HG03558 (cell line): ENCODE results near the gene PRKAA1.

Experiments used
- ATAC-seq: cut with Tn5 transposase; IDR thresholded peaks from one replicate; pipeline ENCODE4 v1.9.1; 2021; ENCODE audit warnings: moderate number of reproducible peaks; ENCODE audit not compliant: unreplicated experiment; ENCODE audit errors: extremely low read depth

The PRKAA1 gene

DNA sequence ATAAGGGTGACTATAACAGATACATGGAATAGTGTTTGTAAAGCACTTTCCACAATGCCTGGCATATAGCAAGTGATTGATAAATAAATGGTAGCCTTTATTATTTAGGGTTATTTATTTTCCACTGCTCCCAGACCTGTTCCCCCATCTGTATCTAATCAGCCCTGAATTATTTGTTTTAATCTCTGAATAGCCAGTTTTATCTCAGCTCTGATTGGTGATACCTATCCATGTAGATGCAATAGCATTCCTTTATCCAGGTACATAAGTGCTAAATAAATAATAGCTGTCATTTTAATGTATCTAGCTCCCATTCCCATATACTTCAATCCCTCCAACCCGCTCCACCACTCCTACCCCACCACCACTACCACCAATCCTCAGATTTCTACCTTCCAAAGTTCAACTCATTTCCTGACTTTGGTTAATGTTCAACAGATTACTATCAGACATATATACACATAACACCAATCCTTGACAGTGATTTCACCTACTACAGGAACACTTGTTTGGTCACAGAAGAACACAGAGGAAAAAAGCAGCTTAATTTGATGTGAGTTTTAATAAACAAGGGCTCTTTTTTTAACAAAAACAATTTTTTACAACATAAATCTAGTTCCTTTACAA, 14.0 kb downstream of the PRKAA1 start:
- no peak for ATAC-seq

- no peak for ATAC-seq
Measured at GRCh38 chr5:40781843-40782409, 16.2 kb downstream of the PRKAA1 start.

DNA sequence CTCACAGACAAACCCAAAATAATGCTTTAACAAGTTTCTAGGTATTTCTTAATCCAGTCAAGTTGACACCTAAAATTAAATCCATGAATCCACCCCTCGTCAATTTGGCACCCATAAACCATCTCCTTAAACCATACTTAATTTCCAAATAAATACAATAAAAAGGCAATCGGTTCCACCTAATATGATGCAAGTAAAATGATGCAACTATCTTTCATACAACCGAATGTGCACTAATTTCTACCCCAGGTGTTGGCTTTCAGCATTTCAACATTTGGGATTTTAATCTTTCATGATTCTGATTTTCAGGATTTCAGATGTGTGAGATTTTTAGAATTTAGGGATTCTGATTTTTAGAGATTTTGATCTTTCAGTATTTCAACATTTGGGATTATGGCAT, 17.3 kb downstream of the PRKAA1 start:
- no peak for ATAC-seq

DNA sequence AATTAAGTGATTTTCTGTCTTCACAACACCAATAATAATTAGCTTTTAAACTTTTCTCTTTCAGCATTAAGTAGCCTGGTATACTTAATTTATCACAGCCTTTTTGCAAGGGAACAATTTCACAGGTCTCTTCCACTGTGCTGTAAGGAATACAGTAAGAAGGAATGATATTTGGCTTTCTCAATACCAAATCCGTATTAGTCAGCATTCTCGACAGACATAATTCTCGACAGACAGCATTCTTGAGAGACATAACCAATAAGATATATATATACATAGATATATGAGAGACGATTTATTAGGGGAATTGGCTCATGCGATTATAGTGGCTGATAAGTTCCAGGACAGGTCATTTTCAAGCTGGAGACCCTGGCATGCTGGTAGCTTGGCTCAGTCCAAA, 18.0 kb downstream of the PRKAA1 start:
- ATAC-seq = no peak

- no peak for ATAC-seq
Measured at GRCh38 chr5:40779561-40779960, 18.6 kb downstream of the PRKAA1 start.

DNA sequence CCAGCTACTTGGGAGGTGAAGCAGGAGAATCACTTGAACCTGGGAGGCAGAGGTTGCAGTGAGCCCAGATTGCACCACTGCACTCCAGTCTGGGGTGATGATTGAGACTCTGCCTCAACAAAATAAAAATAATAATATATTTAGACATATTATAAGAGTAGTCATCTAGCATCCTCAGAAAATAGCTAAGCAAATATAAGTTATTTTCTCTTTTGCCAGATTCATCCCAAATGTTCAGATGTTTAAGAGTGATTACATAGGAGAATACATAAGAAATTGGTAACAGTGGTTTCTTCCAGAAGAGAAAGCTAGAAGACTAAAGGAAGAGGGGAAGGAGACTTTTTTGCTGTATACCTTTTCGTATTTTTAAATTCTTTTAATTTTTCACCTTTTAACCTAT, 20.0 kb downstream of the PRKAA1 start:
- ATAC-seq = no peak

DNA sequence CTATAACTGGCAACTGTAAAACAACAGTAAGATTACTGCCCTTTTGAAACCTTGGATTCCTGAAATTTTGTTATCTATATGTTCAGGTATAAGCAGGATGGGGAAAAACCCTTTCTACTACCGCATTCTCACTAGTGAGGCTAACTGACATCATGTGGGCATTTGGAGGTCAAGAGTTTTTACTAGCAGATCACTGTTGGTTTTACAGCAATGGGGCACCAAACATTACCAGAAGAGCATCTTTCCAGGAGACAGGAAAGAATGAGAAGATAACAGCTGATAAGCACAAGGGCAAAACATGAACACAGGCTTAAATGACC, 21.6 kb downstream of the PRKAA1 start:
- no peak for ATAC-seq

- no peak for ATAC-seq
Measured at GRCh38 chr5:40775846-40776657, 22.1 kb downstream of the PRKAA1 start.

DNA sequence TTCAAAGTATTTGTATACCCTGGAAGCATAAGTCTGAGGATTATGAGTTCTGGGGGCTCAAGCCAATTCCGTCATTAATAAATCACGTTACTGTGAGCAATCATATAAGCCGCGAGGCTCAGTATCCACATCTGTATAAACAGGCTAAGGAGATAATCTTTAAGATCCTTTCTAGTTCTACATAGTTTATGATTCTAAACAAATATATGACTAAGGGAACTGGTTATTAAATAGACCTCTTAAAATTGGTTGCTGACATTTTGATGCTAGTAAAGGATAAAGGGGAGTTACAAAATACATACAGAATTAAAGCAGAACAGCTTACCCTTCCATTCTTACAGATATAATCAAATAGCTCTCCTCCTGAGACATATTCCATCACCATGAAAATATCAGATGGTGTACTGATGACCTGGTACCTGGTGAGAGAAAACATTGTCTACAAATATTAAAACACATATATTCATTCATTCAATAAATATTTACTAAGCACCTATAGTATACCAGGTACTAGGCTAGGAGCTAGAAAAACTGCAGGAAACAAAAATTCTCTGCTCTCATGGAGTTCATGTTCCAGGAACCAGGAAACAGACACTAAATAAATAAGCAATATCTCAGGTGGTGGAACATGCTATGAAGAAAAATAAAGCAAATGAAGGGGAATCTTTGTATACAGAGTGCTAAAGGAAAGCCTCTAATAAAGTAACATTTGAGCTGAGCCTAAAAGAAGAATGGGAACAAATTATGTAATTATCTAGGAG, 22.9 kb downstream of the PRKAA1 start:
- no peak for ATAC-seq

DNA sequence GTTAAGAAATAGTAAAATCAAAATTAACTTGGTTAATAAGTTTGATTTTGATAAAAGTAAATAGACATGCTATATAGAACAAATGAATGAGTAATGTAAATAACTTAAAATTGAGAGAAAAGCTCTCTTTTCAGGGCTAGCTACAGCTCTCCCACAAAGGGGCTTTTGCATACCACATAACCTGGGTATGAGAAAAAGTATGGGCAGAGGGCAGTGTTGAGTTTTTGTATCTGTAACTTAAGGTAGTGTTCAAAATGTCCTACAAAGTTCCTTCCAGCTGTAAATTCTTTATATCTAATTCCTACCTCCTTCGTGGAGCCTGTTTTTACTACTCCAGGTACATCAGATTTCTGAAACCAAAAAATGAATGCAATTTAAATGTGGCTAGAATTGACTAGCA, 23.6 kb downstream of the PRKAA1 start:
- ATAC-seq = no peak

DNA sequence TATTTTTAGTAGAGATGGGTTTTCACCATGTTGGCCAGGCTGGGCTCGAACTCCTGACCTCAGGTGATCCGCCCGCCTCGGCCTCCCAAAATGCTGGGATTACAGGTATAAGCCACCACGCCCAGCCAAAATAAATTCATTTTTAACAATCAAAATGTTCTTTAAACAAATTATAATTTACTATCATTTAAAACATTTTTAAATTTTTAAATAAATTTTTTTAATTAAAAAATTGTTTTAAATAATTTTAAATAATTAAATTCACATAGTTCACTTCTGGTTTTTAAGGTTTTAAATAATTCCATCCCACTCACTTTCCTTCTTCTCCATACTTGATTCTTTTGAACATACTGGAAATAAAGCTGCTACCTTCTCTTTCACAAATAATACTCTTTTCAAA, 27.4 kb downstream of the PRKAA1 start:
- no peak for ATAC-seq

DNA sequence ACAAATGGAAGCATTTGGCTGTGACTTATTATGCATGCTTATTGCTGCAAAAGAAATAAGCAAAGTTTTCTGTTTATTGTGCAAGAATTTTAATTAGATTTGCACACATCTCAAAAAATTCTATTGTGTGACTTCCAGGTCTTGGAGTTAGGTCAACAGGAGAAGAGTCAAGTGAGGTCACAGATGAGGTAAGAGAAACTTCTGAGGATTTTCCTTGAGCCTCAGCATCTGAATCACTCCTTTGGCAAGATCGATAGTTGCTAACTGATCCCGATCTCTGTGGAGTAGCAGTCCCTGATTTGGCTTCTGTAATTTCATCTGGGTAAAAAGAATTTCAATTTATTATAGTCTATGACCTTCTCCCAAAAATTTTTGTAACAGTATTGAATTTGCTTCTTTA, 35.5 kb downstream of the PRKAA1 start:
- ATAC-seq = no peak

DNA sequence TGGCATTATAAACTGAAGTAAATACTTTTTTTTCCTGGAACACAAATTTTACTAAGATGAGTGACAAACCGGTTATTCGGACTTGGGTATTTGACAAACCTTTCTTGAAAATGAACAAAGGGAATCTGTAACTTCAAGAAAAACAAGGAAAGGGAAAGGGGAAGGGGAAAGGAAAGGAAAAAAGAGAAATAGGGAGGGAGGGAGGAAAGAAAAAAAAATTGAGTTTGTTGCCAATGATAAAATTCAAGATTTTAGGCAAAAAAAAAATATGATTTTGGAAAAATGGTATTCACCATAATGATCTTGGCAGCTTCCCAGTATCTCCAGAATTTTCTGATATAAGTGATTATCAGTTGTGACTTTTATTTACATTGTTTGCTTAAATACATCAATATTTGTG, 40.8 kb downstream of the PRKAA1 start:
- ATAC-seq = no peak

DNA sequence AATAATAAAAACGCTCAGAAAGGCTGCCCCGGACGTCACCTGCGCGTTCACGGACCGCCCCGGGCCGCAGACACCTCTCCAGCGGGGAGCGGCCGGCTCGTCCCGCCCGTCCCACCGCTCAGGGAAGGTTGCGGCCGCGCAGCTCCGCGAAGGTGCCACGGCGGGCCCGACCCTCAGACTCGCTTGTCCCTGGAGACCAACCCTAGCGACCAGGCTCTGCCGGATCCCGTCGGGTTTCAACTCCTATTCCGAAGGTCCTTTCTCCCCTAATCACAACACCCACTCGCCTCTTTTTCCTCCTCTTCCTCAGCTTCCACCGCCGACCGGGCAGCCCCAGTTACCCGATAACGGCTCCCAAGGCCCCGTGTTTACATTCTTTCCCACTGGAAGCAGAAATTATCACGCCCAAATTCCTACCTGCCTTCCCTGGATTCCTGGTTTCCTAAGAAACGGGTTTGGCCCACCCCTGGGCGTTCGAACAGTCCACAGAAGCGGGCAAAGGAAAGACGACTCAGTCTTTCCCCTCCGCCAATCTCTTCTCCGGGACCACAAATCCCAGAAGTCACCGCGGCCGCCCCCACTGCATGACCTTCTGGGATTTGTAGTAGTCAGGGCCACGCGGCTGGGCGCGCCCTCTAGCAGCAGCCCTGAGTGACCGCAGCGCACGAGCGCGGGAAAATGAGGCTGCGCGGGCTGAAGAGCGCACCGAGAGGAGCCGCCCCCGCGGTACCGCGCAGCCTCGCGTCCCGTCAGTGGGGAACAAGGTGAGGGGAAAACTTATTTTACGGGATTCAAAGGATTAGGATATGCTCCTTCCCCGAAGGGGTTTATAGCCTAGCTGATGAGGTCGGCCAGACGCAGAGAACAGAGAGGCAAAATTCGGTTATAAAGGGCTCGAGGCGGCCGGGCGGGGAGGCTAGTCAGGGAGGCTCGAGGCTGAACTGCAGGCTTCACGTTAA, 42.5 kb downstream of the PRKAA1 start, which contains the start of gene TTC33:
TSS of gene TTC33 (minus strand) at position 555 of the 959 bp plus-strand sequence. CDS start 8,943 bp downstream, outside the sequence.
- ATAC-seq = peak; percentile 89

GRCh38 chr5:40755093-40755406, 43.1 kb downstream of the PRKAA1 start:
- ATAC-seq = peak; percentile 68

GRCh38 chr5:40754381-40755092, 43.6 kb downstream of the PRKAA1 start:
- peak; percentile 11 for ATAC-seq

DNA sequence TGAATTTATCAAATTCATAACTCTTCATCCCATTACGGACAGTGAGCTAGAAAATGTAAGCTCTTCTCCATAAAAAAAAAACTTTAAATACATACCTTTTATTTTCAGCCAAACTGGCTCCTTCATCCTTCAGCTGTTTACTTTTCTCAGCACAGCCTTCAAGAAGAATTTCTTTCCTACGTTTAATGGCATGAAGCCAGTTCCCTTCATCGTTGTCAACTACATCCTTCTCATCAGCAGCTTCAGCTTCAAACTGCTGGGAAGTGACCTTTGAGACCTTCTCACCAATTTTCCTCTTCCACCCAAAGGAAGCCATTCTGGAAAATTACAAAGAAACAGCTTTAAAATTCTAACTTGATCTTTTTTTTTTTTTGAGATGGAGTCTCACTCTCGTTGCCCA, 51.5 kb downstream of the PRKAA1 start:
- no peak for ATAC-seq

GRCh38 chr5:40743771-40744170, 54.4 kb downstream of the PRKAA1 start:
- no peak for ATAC-seq

GRCh38 chr5:40738502-40738901, 59.7 kb downstream of the PRKAA1 start:
- no peak for ATAC-seq
